Measurements from ENCODE around the gene ZMYND15.

ZMYND15 gene

GRCh38 chr17:4717791-4718190, 21.8 kb upstream of the ZMYND15 start:
- no peak for DNase-seq

GRCh38 chr17:4718276-4718675, 21.4 kb upstream of the ZMYND15 start:
- DNase-seq = no peak

- no peak for DNase-seq
Measured at GRCh38 chr17:4719146-4719545, 20.5 kb upstream of the ZMYND15 start.

GRCh38 chr17:4719684-4720221, 19.9 kb upstream of the ZMYND15 start:
- DNase-seq = no peak

- no peak for DNase-seq
Measured at GRCh38 chr17:4720787-4721186, 18.8 kb upstream of the ZMYND15 start.

- no peak for DNase-seq
Measured at GRCh38 chr17:4721203-4722135, 18.2 kb upstream of the ZMYND15 start.

GRCh38 chr17:4722678-4723240, 16.9 kb upstream of the ZMYND15 start:
- no peak for DNase-seq

GRCh38 chr17:4724650-4725049, 15.0 kb upstream of the ZMYND15 start:
- no peak for DNase-seq

GRCh38 chr17:4725646-4726310, 13.9 kb upstream of the ZMYND15 start:
- no peak for DNase-seq

- DNase-seq = no peak
Measured at GRCh38 chr17:4728124-4728523, 11.5 kb upstream of the ZMYND15 start.

GRCh38 chr17:4733073-4733531, 6.5 kb upstream of the ZMYND15 start:
- no peak for DNase-seq

GRCh38 chr17:4734857-4735475, 4.7 kb upstream of the ZMYND15 start:
- no peak for DNase-seq

GRCh38 chr17:4735876-4736651, 3.6 kb upstream of the ZMYND15 start:
- no peak for DNase-seq

- DNase-seq = no peak
Measured at GRCh38 chr17:4738136-4739121, 1.2 kb upstream of the ZMYND15 start.

GRCh38 chr17:4740025-4740351, 355 bp downstream of the ZMYND15 start:
- DNase-seq = no peak

- DNase-seq = no peak
Measured at GRCh38 chr17:4740584-4740983, 951 bp downstream of the ZMYND15 start.

- DNase-seq = no peak
Measured at GRCh38 chr17:4741544-4741943, 1.9 kb downstream of the ZMYND15 start.

GRCh38 chr17:4742133-4742532, 2.5 kb downstream of the ZMYND15 start:
- DNase-seq = no peak

GRCh38 chr17:4742629-4743028, 3.0 kb downstream of the ZMYND15 start:
- no peak for DNase-seq

GRCh38 chr17:4743216-4743615, 3.6 kb downstream of the ZMYND15 start:
- no peak for DNase-seq

GRCh38 chr17:4743898-4744297, 4.3 kb downstream of the ZMYND15 start:
- no peak for DNase-seq
